GM11168 (cell line): ENCODE results near the gene DNAH5.

Experiments used
- in situ Hi-C: fragments of 300-500 bp; cut with MboI; formaldehyde crosslinking; loops from one replicate; pipeline ENCODE4 v1.12.0; 2022; ENCODE audit warnings: low sequenced_read_pairs; ENCODE audit not compliant: unreplicated experiment

Gene DNAH5

DNA sequence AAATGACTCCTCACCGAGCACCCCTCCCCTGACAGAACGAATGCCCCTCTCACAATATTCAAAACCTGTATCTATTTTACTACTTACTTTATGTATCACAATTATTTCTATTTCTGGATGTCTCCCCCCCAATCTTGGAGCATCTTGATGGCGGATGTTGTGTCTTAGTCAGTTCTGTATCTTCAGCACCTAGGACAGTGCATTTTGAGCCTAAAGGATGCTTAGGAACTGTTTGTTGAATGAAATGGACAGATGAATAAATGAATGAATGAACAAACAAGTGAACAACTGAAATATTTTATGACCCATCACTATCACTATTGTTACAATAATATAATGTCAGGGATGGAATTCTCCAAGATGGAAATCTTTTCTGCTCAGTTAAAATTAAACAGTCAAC is 295.7 kb downstream of the DNAH5 start:
- in situ Hi-C loops = no loop called here

GRCh38 chr5:13643734-13644133 is 300.8 kb downstream of the DNAH5 start:
- in situ Hi-C loops = no loop called here

DNA sequence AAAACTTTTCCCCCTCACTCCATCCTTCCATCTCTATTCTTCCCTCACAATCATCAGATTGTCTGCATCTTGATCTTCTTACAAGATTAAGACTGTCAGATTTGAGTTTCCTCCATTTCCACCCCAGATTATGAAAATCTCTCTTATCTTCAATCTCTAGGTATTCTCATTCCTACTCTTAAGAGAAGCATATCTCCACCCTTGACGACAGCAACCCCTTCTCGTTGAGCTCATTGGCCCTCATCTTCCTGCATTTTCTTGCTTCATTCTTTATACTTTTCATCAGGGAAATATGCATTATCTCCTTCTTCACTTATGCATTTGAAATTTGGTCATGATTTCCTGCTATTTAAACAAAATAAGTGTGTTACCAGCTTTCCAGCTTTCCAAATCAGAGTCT is 301.3 kb downstream of the DNAH5 start:
- in situ Hi-C loops = no loop called here
